RWPE2 (cell line): ENCODE results near the gene GMDS.

Experiments
- ATAC-seq: fragments of 200-7000 bp; cut with Tn5 transposase; 3 replicates; pipeline ENCODE4 v1.9.1; 2021; ENCODE audit warnings: low read depth
- DNase-seq: peaks from one replicate; pipeline ENCODE4 v3.0.0-alpha.2; 2020; ENCODE audit warnings: low spot score
- H3K27ac ChIP-seq: fragments of 450-650 bp; 2 replicates; pipeline ENCODE4 v1.5.1; 2017; ENCODE audit warnings: mild to moderate bottlenecking; ENCODE audit not compliant: poor library complexity, severe bottlenecking
- H3K27me3 ChIP-seq: fragments of 250-450 bp; sonication (Bioruptor Pico); 2 replicates; pipeline ENCODE4 v1.5.1; 2021; ENCODE audit warnings: mild to moderate bottlenecking, moderate library complexity; ENCODE audit not compliant: insufficient read depth, poor library complexity, severe bottlenecking
- H3K36me3 ChIP-seq: fragments of 250-450 bp; sonication (Bioruptor Pico); 2 replicates; pipeline ENCODE4 v1.5.1; 2020; ENCODE audit warnings: low read depth, mild to moderate bottlenecking, moderate library complexity
- H3K4me1 ChIP-seq: fragments of 250-450 bp; sonication (Bioruptor Pico); 2 replicates; pipeline ENCODE4 v1.5.1; 2021; ENCODE audit warnings: mild to moderate bottlenecking, moderate library complexity; ENCODE audit not compliant: insufficient read depth, poor library complexity, severe bottlenecking
- H3K4me3 ChIP-seq: fragments of 250-450 bp; sonication (Bioruptor Pico); 2 replicates; pipeline ENCODE4 v1.5.1; 2021; ENCODE audit warnings: mild to moderate bottlenecking, moderate library complexity; ENCODE audit not compliant: severe bottlenecking
- H3K9me3 ChIP-seq: fragments of 250-450 bp; sonication (Bioruptor Pico); 2 replicates; pipeline ENCODE4 v1.5.1; 2021; ENCODE audit warnings: mild to moderate bottlenecking, moderate library complexity; ENCODE audit not compliant: severe bottlenecking
- CTCF ChIP-seq: fragments of 450-650 bp; IDR thresholded peaks from one replicate; pipeline ENCODE4 v1.5.1; 2017; ENCODE audit warnings: mild to moderate bottlenecking, moderate library complexity; ENCODE audit not compliant: poor library complexity, severe bottlenecking

The GMDS gene

GRCh38 chr6:2181567-2181966 is 63.8 kb downstream of the GMDS start:
- no peaks in the 10 kb centered on the region for H3K36me3 ChIP-seq
- DNase-seq (no peak), ATAC-seq (no peak)
- peaks cover 4% of the 10 kb centered on the region for H3K9me3 ChIP-seq
- no peaks in the 10 kb centered on the region for H3K4me1 ChIP-seq
- TF ChIP-seq CTCF: no peak
- H3K27me3 ChIP-seq: no peaks in the 10 kb centered on the region
- H3K27ac ChIP-seq: no peak overlapping the region
- H3K4me3 ChIP-seq: no peak overlapping the region

- no peak for DNase-seq
- no peaks in the 10 kb centered on the region for H3K4me1 ChIP-seq
- no peaks in the 10 kb centered on the region for H3K36me3 ChIP-seq
- no peaks in the 10 kb centered on the region for H3K27me3 ChIP-seq
- no peak overlapping the region for H3K27ac ChIP-seq
- H3K4me3 ChIP-seq: no peak overlapping the region
- no peak for TF ChIP-seq CTCF
- H3K9me3 ChIP-seq: peaks cover 4% of the 10 kb centered on the region
- no peak for ATAC-seq
Observed at GRCh38 chr6:2179950-2180349, 65.5 kb downstream of the GMDS start.

GRCh38 chr6:2179241-2179640 is 66.2 kb downstream of the GMDS start:
- Histone ChIP-seq H3K27me3 (no peaks in the 10 kb centered on the region), H3K27ac (no peak overlapping the region), H3K4me3 (no peak overlapping the region), H3K9me3 (peaks cover 4% of the 10 kb centered on the region), H3K36me3 (no peaks in the 10 kb centered on the region), H3K4me1 (no peaks in the 10 kb centered on the region)
- no peak for ATAC-seq
- DNase-seq: no peak
- no peak for TF ChIP-seq CTCF

- no peak for ATAC-seq
- Histone ChIP-seq H3K9me3 (peaks cover 4% of the 10 kb centered on the region), H3K27me3 (no peaks in the 10 kb centered on the region), H3K36me3 (no peaks in the 10 kb centered on the region), H3K27ac (no peak overlapping the region), H3K4me1 (no peaks in the 10 kb centered on the region), H3K4me3 (no peak overlapping the region)
- no peak for DNase-seq
- TF ChIP-seq CTCF: no peak
Observed at GRCh38 chr6:2178125-2178524, 67.3 kb downstream of the GMDS start.

- Histone ChIP-seq H3K36me3 (no peaks in the 10 kb centered on the region), H3K9me3 (peaks cover 4% of the 10 kb centered on the region), H3K27ac (no peak overlapping the region), H3K4me1 (no peaks in the 10 kb centered on the region), H3K27me3 (no peaks in the 10 kb centered on the region), H3K4me3 (no peak overlapping the region)
- no peak for DNase-seq
- TF ChIP-seq CTCF: no peak
- no peak for ATAC-seq
Observed at GRCh38 chr6:2175825-2176224, 69.6 kb downstream of the GMDS start.
